Measurements from ENCODE around the gene EOMES. TPM values are rescaled to one million over a fixed set of nuclear protein-coding genes. Genes with fewer than 3 reads are reported as not detected.

EOMES gene
- polyA plus RNA-seq, 2 donors = 0.04 to 0.06 TPM

DNA sequence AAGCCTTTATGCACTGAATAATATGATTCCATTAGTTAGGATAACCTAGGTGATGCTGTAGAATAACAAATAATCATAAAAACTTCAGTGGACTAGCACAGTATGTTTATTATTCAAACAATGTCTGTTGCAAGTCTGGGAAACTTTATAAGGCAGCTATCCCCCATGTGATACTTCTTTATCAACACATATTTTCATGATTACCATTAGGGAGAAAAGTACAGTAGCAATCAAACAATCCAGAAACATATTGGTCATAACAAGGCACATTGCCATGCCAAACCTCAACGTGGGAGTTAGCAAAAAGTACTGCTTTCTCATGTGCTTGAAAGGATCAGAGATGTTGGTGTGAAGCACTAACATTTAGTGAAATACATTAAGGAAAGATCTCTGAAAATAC lies 35.5 kb downstream of the EOMES start:
- Histone ChIP-seq H3K4me3 (ENCODE audit: low read depth in 1 of 2, low read length in 2 of 2) (no peak overlapping the region), H3K9me3 (ENCODE audit: control insufficient read depth in 2 of 2, insufficient read depth in 1 of 2, low read depth in 1 of 2, low read length in 1 of 2) (peaks cover 0 to 6% of the 10 kb centered on the region in 2 donors), H3K27me3 (ENCODE audit: control insufficient read depth in 1 of 2, insufficient read depth in 2 of 2, low read length in 2 of 2) (no peaks in the 10 kb centered on the region), H3K4me1 (ENCODE audit: control insufficient read depth in 2 of 2, insufficient read depth in 2 of 2, low read length in 1 of 2) (no peaks in the 10 kb centered on the region), H3K27ac (ENCODE audit: low read depth in 2 of 2, low read length in 1 of 2) (no peak overlapping the region), H3K36me3 (ENCODE audit: control insufficient read depth in 2 of 2, insufficient read depth in 2 of 2, low read length in 1 of 2) (no peaks in the 10 kb centered on the region)
- 29 to 35% methylated on average over 1 of the region's 1 CpG for WGBS, 2 donors

DNA sequence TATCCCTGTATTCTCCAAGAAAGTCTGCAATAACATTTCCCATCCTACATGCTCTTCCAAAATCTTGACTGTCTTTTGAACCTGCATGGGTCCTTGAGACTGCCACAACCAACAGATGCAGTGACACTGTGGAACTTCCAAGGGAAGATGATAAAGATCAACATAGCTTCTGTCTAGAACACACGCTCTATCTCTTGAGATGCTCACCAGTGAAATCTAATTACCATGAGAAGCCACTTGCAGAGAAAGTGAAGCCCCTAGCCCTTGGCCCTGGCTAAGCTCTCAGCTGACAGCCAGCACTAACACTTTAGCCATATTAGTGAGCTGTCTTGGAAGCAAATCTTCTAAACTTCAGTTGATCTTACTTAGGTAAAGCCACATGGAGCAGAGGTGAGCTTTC lies 36.6 kb downstream of the EOMES start:
- Histone ChIP-seq H3K9me3 (ENCODE audit: control insufficient read depth in 2 of 2, insufficient read depth in 1 of 2, low read depth in 1 of 2, low read length in 1 of 2) (peaks cover 0 to 6% of the 10 kb centered on the region in 2 donors), H3K36me3 (ENCODE audit: control insufficient read depth in 2 of 2, insufficient read depth in 2 of 2, low read length in 1 of 2) (no peaks in the 10 kb centered on the region), H3K4me1 (ENCODE audit: control insufficient read depth in 2 of 2, insufficient read depth in 2 of 2, low read length in 1 of 2) (peaks cover 0 to 2% of the 10 kb centered on the region in 2 donors), H3K27ac (ENCODE audit: low read depth in 2 of 2, low read length in 1 of 2) (no peak overlapping the region), H3K27me3 (ENCODE audit: control insufficient read depth in 1 of 2, insufficient read depth in 2 of 2, low read length in 2 of 2) (no peaks in the 10 kb centered on the region), H3K4me3 (ENCODE audit: low read depth in 1 of 2, low read length in 2 of 2) (no peak overlapping the region)
- 79 to 93% methylated on average over 1 of the region's 1 CpG for WGBS, 2 donors

DNA sequence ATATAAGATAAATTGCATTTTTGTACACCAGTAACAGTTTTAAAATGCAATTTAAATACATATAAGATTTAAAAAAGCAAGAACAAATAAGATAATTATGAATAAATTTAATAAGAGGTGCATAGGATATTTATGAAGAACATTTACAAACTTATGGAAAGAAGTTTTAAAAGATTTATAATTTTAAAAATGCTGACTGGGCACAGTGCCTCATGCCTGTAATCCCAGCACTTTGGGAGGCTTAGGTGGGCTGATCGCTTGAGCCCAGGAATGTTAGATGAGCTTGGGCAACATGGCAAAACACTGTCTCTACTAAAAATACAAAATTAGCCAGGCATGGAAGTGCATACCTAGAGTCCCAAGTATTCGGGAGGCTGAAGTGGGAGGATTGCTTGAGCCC lies 37.8 kb downstream of the EOMES start:
- Histone ChIP-seq H3K9me3 (ENCODE audit: control insufficient read depth in 2 of 2, insufficient read depth in 1 of 2, low read depth in 1 of 2, low read length in 1 of 2) (peaks cover 0 to 6% of the 10 kb centered on the region in 2 donors), H3K27me3 (ENCODE audit: control insufficient read depth in 1 of 2, insufficient read depth in 2 of 2, low read length in 2 of 2) (no peaks in the 10 kb centered on the region), H3K4me1 (ENCODE audit: control insufficient read depth in 2 of 2, insufficient read depth in 2 of 2, low read length in 1 of 2) (peaks cover 0 to 2% of the 10 kb centered on the region in 2 donors), H3K4me3 (ENCODE audit: low read depth in 1 of 2, low read length in 2 of 2) (no peak overlapping the region), H3K27ac (ENCODE audit: low read depth in 2 of 2, low read length in 1 of 2) (no peak overlapping the region), H3K36me3 (ENCODE audit: control insufficient read depth in 2 of 2, insufficient read depth in 2 of 2, low read length in 1 of 2) (no peaks in the 10 kb centered on the region)
- WGBS, 2 donors = 86 to 90% methylated on average over 2 of the region's 2 CpGs

GRCh38 chr3:27681249-27681748 lies 40.8 kb downstream of the EOMES start:
- Histone ChIP-seq H3K36me3 (ENCODE audit: control insufficient read depth in 2 of 2, insufficient read depth in 2 of 2, low read length in 1 of 2) (no peaks in the 10 kb centered on the region), H3K27ac (ENCODE audit: low read depth in 2 of 2, low read length in 1 of 2) (no peak overlapping the region), H3K4me1 (ENCODE audit: control insufficient read depth in 2 of 2, insufficient read depth in 2 of 2, low read length in 1 of 2) (peaks cover 0 to 4% of the 10 kb centered on the region in 2 donors), H3K27me3 (ENCODE audit: control insufficient read depth in 1 of 2, insufficient read depth in 2 of 2, low read length in 2 of 2) (no peaks in the 10 kb centered on the region), H3K9me3 (ENCODE audit: control insufficient read depth in 2 of 2, insufficient read depth in 1 of 2, low read depth in 1 of 2, low read length in 1 of 2) (no peaks in the 10 kb centered on the region), H3K4me3 (ENCODE audit: low read depth in 1 of 2, low read length in 2 of 2) (peak overlapping the region in 1 of 2 donors; percentile 19)
- WGBS, 2 donors = 19% methylated on average over 6 of the region's 6 CpGs

DNA sequence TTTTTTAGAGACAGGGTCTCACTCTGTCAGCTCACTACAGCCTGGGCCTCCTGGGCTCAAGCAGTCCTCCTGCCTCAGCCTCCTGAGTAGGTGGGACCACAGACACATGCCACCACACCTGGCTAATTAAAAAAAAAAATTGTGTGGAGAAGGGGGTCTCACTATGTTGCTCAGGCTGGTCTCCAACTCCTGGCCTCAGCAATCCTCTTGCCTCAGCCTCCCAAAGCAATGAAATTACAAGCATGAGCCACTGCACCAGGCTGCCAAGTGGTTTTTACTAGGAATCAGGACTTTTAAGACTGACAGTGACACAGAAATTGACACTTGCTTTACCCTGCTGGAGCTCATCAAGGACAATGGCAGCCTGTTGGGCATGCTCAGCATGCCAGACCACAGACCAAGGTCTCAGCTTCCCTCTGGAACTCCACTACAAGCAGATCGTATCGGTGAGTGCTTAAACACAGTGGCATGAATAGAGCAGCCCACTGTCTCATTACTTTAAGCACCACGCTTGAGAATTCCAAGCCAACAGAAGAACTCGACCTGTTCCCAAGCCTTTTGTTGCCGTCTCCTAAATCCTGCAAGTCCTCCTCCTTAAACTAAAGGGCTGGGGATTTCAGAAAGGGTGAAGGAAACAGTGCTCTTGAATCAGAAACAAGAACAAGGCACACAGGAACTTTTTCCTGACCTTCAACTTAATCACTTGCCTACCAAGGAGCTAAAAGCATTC lies 41.4 kb downstream of the EOMES start:
- Histone ChIP-seq H3K36me3 (ENCODE audit: control insufficient read depth in 2 of 2, insufficient read depth in 2 of 2, low read length in 1 of 2) (no peaks in the 10 kb centered on the region), H3K4me1 (ENCODE audit: control insufficient read depth in 2 of 2, insufficient read depth in 2 of 2, low read length in 1 of 2) (peaks cover 0 to 4% of the 10 kb centered on the region in 2 donors), H3K9me3 (ENCODE audit: control insufficient read depth in 2 of 2, insufficient read depth in 1 of 2, low read depth in 1 of 2, low read length in 1 of 2) (no peaks in the 10 kb centered on the region), H3K27ac (ENCODE audit: low read depth in 2 of 2, low read length in 1 of 2) (peak overlapping the region; percentile 65 to 82), H3K4me3 (ENCODE audit: low read depth in 1 of 2, low read length in 2 of 2) (no peak overlapping the region), H3K27me3 (ENCODE audit: control insufficient read depth in 1 of 2, insufficient read depth in 2 of 2, low read length in 2 of 2) (no peaks in the 10 kb centered on the region)
- 56 to 59% methylated on average over 5 of the region's 5 CpGs for WGBS, 2 donors

GRCh38 chr3:27679691-27680090 lies 42.4 kb downstream of the EOMES start:
- Histone ChIP-seq H3K36me3 (ENCODE audit: control insufficient read depth in 2 of 2, insufficient read depth in 2 of 2, low read length in 1 of 2) (no peaks in the 10 kb centered on the region), H3K4me1 (ENCODE audit: control insufficient read depth in 2 of 2, insufficient read depth in 2 of 2, low read length in 1 of 2) (peaks cover 0 to 4% of the 10 kb centered on the region in 2 donors), H3K4me3 (ENCODE audit: low read depth in 1 of 2, low read length in 2 of 2) (no peak overlapping the region), H3K9me3 (ENCODE audit: control insufficient read depth in 2 of 2, insufficient read depth in 1 of 2, low read depth in 1 of 2, low read length in 1 of 2) (no peaks in the 10 kb centered on the region), H3K27me3 (ENCODE audit: control insufficient read depth in 1 of 2, insufficient read depth in 2 of 2, low read length in 2 of 2) (no peaks in the 10 kb centered on the region), H3K27ac (ENCODE audit: low read depth in 2 of 2, low read length in 1 of 2) (no peak overlapping the region)
- WGBS, 2 donors = 81 to 91% methylated on average over 1 of the region's 1 CpG

GRCh38 chr3:27678234-27678633 lies 43.9 kb downstream of the EOMES start:
- no peaks in the 10 kb centered on the region for H3K27me3 ChIP-seq (ENCODE audit: control insufficient read depth in 1 of 2, insufficient read depth in 2 of 2, low read length in 2 of 2)
- no peak overlapping the region for H3K27ac ChIP-seq (ENCODE audit: low read depth in 2 of 2, low read length in 1 of 2)
- no peak overlapping the region for H3K4me3 ChIP-seq (ENCODE audit: low read depth in 1 of 2, low read length in 2 of 2)
- peaks cover 0 to 4% of the 10 kb centered on the region in 2 donors for H3K4me1 ChIP-seq (ENCODE audit: control insufficient read depth in 2 of 2, insufficient read depth in 2 of 2, low read length in 1 of 2)
- H3K9me3 ChIP-seq (ENCODE audit: control insufficient read depth in 2 of 2, insufficient read depth in 1 of 2, low read depth in 1 of 2, low read length in 1 of 2) = no peaks in the 10 kb centered on the region
- H3K36me3 ChIP-seq (ENCODE audit: control insufficient read depth in 2 of 2, insufficient read depth in 2 of 2, low read length in 1 of 2) = no peaks in the 10 kb centered on the region

DNA sequence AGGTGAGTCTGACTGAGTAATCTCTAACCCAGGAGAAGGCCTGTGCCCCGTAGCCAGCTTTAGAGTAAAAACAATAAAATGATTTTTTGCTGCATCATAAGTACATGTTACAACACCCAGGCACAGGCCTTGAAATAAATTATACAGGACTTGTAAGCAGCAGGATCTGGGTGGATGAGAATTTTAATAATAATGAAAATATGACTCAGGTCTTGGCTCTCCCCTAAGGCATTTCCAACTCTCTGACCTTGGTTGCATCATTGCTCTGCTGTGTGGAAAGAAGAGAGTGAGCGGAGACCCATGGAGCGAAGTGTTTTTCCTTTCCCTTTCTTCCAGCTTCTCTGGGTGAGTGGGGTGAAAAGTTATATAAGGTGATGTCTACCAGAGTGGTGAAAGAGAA lies 44.6 kb downstream of the EOMES start:
- Histone ChIP-seq H3K36me3 (ENCODE audit: control insufficient read depth in 2 of 2, insufficient read depth in 2 of 2, low read length in 1 of 2) (no peaks in the 10 kb centered on the region), H3K4me3 (ENCODE audit: low read depth in 1 of 2, low read length in 2 of 2) (no peak overlapping the region), H3K27ac (ENCODE audit: low read depth in 2 of 2, low read length in 1 of 2) (peak overlapping the region in 1 of 2 donors; percentile 71), H3K27me3 (ENCODE audit: control insufficient read depth in 1 of 2, insufficient read depth in 2 of 2, low read length in 2 of 2) (no peaks in the 10 kb centered on the region), H3K4me1 (ENCODE audit: control insufficient read depth in 2 of 2, insufficient read depth in 2 of 2, low read length in 1 of 2) (peaks cover 0 to 4% of the 10 kb centered on the region in 2 donors), H3K9me3 (ENCODE audit: control insufficient read depth in 2 of 2, insufficient read depth in 1 of 2, low read depth in 1 of 2, low read length in 1 of 2) (no peaks in the 10 kb centered on the region)
- 36 to 65% methylated on average over 3 of the region's 3 CpGs for WGBS, 2 donors

DNA sequence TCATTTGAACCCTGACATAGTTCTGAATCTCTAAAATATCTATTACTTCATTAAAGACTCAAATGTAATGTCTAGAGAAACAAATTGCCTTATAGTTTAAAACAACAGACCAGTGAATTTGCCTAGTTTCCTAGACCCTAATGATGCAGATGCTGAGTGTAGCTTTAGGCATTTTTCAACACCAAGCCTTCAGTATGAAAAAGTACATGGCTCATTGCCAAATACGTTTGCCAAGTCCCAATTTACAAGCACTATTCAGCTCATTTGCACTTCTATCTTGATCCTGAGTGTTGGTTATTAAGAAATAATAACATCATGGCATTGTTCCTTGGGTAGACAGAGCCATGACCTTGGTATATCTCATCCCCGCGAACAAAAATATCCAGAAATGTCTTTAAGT lies 46.8 kb downstream of the EOMES start:
- peaks cover 0 to 2% of the 10 kb centered on the region in 2 donors for H3K4me1 ChIP-seq (ENCODE audit: control insufficient read depth in 2 of 2, insufficient read depth in 2 of 2, low read length in 1 of 2)
- H3K27me3 ChIP-seq (ENCODE audit: control insufficient read depth in 1 of 2, insufficient read depth in 2 of 2, low read length in 2 of 2) = no peaks in the 10 kb centered on the region
- WGBS, 2 donors = 43 to 52% methylated on average over 3 of the region's 3 CpGs
- no peak overlapping the region for H3K27ac ChIP-seq (ENCODE audit: low read depth in 2 of 2, low read length in 1 of 2)
- no peaks in the 10 kb centered on the region for H3K36me3 ChIP-seq (ENCODE audit: control insufficient read depth in 2 of 2, insufficient read depth in 2 of 2, low read length in 1 of 2)
- H3K9me3 ChIP-seq (ENCODE audit: control insufficient read depth in 2 of 2, insufficient read depth in 1 of 2, low read depth in 1 of 2, low read length in 1 of 2) = no peaks in the 10 kb centered on the region
- no peak overlapping the region for H3K4me3 ChIP-seq (ENCODE audit: low read depth in 1 of 2, low read length in 2 of 2)

- 68 to 78% methylated on average over 2 of the region's 2 CpGs for WGBS, 2 donors
- H3K27ac ChIP-seq (ENCODE audit: low read depth in 2 of 2, low read length in 1 of 2) = no peak overlapping the region
- H3K9me3 ChIP-seq (ENCODE audit: control insufficient read depth in 2 of 2, insufficient read depth in 1 of 2, low read depth in 1 of 2, low read length in 1 of 2) = no peaks in the 10 kb centered on the region
- H3K4me3 ChIP-seq (ENCODE audit: low read depth in 1 of 2, low read length in 2 of 2) = no peak overlapping the region
- no peaks in the 10 kb centered on the region for H3K27me3 ChIP-seq (ENCODE audit: control insufficient read depth in 1 of 2, insufficient read depth in 2 of 2, low read length in 2 of 2)
- H3K36me3 ChIP-seq (ENCODE audit: control insufficient read depth in 2 of 2, insufficient read depth in 2 of 2, low read length in 1 of 2) = no peaks in the 10 kb centered on the region
- peaks cover 0 to 2% of the 10 kb centered on the region in 2 donors for H3K4me1 ChIP-seq (ENCODE audit: control insufficient read depth in 2 of 2, insufficient read depth in 2 of 2, low read length in 1 of 2)
Observed at GRCh38 chr3:27673701-27674100, 48.4 kb downstream of the EOMES start.

All from esophagus (tissue), 2 donors.